ENCODE measurements around the gene LRRC3. TPM values are rescaled to one million over a fixed set of nuclear protein-coding genes. Genes with fewer than 3 reads are reported as not detected.

The LRRC3 gene
- total RNA-seq, 1 donor from 2014 or later: 2.2 TPM

DNA sequence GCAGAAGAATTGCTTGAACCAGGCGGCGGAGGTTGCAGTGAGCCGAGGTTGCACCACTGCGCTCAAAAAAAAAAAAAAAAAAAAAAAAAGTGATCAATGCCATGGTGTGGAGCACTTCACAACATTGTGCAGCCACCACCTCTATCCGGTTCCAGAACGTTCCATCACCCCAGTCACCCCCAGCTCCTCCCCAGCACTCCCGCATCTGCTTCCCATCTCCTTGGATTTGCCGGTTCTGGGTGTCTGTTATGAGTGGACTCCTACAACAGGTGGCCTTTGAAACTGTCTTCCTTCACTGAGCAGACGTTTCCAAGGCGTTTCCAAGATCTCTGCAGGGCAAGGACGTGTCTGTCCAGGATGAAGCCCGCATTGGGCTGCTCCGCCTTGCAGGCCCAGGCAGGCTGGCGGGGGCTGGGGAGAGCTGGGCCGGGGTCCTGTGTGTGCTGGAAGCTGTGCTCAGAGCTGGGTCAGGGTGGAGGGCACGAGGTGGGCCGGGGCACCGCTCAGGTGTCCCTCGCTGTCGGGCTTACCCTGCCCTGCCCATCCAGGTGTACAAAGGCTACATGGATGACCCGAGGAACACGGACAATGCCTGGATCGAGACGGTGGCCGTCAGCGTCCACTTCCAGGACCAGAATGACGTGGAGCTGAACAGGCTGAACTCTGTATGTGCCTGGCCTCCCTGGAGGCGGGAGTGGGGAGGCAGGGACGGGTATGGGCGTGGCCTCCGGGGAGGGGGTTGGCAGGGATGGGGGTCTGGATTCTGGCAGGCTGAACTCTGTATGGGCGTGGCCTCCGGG lies 14.9 kb upstream of the LRRC3 start:
- Histone ChIP-seq H3K4me3 (no peak overlapping the region), H3K27me3 (no peaks in the 10 kb centered on the region), H3K27ac (no peak overlapping the region), H3K4me1 (no peaks in the 10 kb centered on the region), H3K9me3 (no peaks in the 10 kb centered on the region), H3K36me3 (no peaks in the 10 kb centered on the region)
- TF ChIP-seq, protein P1, sequence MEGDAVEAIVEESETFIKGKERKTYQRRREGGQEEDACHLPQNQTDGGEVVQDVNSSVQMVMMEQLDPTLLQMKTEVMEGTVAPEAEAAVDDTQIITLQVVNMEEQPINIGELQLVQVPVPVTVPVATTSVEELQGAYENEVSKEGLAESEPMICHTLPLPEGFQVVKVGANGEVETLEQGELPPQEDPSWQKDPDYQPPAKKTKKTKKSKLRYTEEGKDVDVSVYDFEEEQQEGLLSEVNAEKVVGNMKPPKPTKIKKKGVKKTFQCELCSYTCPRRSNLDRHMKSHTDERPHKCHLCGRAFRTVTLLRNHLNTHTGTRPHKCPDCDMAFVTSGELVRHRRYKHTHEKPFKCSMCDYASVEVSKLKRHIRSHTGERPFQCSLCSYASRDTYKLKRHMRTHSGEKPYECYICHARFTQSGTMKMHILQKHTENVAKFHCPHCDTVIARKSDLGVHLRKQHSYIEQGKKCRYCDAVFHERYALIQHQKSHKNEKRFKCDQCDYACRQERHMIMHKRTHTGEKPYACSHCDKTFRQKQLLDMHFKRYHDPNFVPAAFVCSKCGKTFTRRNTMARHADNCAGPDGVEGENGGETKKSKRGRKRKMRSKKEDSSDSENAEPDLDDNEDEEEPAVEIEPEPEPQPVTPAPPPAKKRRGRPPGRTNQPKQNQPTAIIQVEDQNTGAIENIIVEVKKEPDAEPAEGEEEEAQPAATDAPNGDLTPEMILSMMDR (IDR thresholded peaks at IDR 0.05): no peak
- DNase-seq (ENCODE audit: low spot score in 2 of 2): no peak
- intact Hi-C loops (cut with DNase I): no loop called here

DNA sequence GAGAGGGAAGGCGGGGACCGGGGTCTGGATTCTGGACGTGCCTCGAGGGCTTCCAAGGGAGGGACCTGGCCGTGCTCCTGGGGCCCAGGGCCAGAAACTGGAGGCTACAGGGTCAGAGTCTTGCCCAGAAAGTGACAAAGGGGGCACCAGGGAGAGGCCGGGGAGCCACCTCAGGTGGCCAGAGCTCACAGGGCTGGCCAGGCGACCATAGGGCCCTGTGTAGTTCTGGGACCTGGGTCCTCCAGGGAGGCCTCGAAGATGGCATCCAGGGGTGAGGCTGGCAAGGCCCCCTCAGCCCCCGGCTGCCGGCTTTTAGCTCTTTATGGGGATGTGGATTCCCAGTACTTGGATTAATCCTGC lies 14.3 kb upstream of the LRRC3 start:
- TF ChIP-seq, protein P1 (IDR thresholded peaks at IDR 0.05): no peak
- no peak overlapping the region for H3K27ac ChIP-seq
- intact Hi-C loops (cut with DNase I): no loop called here
- H3K4me1 ChIP-seq: no peaks in the 10 kb centered on the region
- no peaks in the 10 kb centered on the region for H3K9me3 ChIP-seq
- no peak for DNase-seq (ENCODE audit: low spot score in 2 of 2)
- no peaks in the 10 kb centered on the region for H3K36me3 ChIP-seq
- H3K4me3 ChIP-seq: no peak overlapping the region
- no peaks in the 10 kb centered on the region for H3K27me3 ChIP-seq

DNA sequence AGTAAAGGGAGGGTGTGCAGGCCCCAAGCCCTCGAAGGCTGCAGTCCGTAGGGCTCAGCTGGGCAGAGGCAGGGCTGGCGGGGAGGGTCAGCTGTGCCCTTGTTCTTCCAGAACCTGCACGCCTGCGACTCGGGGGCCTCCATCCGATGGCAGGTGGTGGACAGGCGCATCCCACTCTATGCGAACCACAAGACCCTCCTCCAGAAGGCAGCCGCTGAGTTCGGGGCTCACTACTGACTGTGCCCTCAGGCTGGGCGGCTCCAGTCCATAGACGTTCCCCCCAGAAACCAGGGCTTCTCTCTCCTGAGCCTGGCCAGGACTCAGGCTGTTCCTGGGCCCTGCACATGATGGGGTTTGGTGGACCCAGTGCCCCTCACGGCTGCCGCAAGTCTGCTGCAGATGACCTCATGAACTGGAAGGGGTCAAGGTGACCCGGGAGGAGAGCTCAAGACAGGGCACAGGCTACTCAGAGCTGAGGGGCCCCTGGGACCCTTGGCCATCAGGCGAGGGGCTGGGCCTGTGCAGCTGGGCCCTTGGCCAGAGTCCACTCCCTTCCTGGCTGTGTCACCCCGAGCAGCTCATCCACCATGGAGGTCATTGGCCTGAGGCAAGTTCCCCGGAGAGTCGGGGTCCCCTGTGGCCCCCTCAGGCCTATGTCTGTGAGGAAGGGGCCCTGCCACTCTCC lies 13.6 kb upstream of the LRRC3 start:
- Histone ChIP-seq H3K4me1 (no peaks in the 10 kb centered on the region), H3K27me3 (no peaks in the 10 kb centered on the region), H3K9me3 (no peaks in the 10 kb centered on the region), H3K4me3 (no peak overlapping the region), H3K27ac (no peak overlapping the region), H3K36me3 (no peaks in the 10 kb centered on the region)
- DNase-seq (ENCODE audit: low spot score in 2 of 2): no peak
- intact Hi-C loops (cut with DNase I): no loop called here
- TF ChIP-seq, protein P1 (IDR thresholded peaks at IDR 0.05): no peak

DNA sequence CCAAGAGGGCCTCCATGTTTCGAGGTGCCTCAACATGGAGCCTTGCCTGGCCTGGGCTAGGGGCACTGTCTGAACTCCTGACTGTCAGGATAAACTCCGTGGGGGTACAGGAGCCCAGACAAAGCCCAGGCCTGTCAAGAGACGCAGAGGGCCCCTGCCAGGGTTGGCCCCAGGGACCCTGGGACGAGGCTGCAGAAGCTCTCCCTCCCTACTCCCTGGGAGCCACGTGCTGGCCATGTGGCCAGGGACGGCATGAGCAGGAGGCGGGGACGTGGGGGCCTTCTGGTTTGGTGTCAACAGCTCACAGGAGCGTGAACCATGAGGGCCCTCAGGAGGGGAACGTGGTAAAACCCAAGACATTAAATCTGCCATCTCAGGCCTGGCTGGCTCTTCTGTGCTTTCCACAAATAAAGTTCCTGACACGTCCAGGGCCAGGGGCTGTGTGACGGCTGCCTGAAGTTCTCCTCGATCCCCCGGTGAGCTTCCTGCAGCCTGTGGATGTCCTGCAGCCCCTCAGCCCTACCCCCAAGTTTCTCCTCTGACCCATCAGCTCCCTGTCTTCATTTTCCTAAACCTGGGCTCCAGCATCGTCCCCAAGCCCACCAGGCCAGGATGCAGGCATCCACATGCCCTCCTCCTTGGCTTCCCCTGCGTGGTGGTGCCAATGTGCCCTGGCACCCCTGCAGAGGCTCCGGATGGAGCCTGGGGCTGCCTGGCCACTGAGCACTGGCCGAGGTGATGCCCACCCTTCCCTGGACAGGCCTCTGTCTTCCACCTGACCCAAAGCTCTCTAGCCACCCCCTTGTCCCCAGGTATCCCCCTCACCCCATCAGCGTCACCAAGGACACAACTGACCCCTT lies 12.8 kb upstream of the LRRC3 start:
- Histone ChIP-seq H3K27me3 (no peaks in the 10 kb centered on the region), H3K4me3 (no peak overlapping the region), H3K4me1 (no peaks in the 10 kb centered on the region), H3K9me3 (no peaks in the 10 kb centered on the region), H3K27ac (no peak overlapping the region), H3K36me3 (no peaks in the 10 kb centered on the region)
- DNase-seq (ENCODE audit: low spot score in 2 of 2): no peak
- intact Hi-C loops (cut with DNase I): no loop called here
- TF ChIP-seq, protein P1 (IDR thresholded peaks at IDR 0.05): no peak

DNA sequence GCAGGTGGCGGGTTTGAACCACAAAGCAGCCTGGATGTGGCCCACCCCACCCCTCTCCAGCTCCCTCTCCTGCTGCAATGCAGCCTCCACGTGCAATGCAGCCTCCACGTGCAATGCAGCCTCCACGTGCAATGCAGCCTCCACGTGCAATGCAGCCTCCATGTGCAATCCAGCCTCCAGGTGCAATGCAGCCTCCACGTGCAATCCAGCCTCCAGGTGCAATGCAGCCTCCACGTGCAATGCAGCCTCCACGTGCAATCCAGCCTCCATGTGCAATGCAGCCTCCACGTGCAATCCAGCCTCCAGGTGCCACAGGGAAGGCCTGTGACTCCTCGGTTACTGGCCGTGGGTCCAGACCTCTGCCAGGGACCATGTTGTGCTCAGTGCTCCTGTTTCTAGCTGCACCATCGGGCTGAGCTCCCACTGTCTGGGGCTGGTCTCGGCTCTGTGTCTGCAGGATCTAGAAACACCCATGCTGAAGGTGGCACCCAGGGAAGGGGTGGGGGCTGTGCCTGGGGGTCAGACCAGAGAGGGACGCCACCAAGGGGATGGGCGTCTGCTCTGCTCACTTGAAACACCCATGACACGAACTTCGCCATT lies 11.9 kb upstream of the LRRC3 start:
- intact Hi-C loops (cut with DNase I): no loop called here
- DNase-seq (ENCODE audit: low spot score in 2 of 2): no peak
- no peaks in the 10 kb centered on the region for H3K4me1 ChIP-seq

More for the DNA sequence above, 11.9 kb upstream of the LRRC3 start:
- no peaks in the 10 kb centered on the region for H3K9me3 ChIP-seq
- H3K4me3 ChIP-seq: no peak overlapping the region
- TF ChIP-seq, protein P1 (IDR thresholded peaks at IDR 0.05): no peak
- H3K36me3 ChIP-seq: no peaks in the 10 kb centered on the region
- no peak overlapping the region for H3K27ac ChIP-seq
- no peaks in the 10 kb centered on the region for H3K27me3 ChIP-seq

All from ascending aorta (tissue), 2 donors.